Sigmoid colon (tissue), 3 donors: ENCODE measurements around the gene DOCK8.

Experiments used
- CTCF ChIP-seq, 4 experiments: fragments of 450-650 bp in 3 of 4; fragments of 200-600 bp in 1 of 4; IDR thresholded peaks; one replicate each; pipeline ENCODE4 v1.5.1; 2016 to 2019; ENCODE audit warnings: antibody characterized with exemption in 4 of 4, mild to moderate bottlenecking in 3 of 4, moderate library complexity in 2 of 4
- POLR2A ChIP-seq, 2 donors: fragments of 450-650 bp; IDR thresholded peaks; one replicate each; pipeline ENCODE4 v1.6.1; 2016; ENCODE audit warnings: antibody characterized with exemption in 2 of 2, mild to moderate bottlenecking in 2 of 2, moderate library complexity in 2 of 2

GRCh38 chr9:438961-439768 is 224.5 kb downstream of the DOCK8 start:
- TF ChIP-seq CTCF (IDR thresholded peaks at IDR 0.05) (no peak), POLR2A (IDR thresholded peaks at IDR 0.05) (no peak)
